BLaER1 treated with 17β-estradiol and CSF1 and Interleukin-3, amounts not matched to agents 10 nM and 100 nM (cell line): ENCODE measurements around the gene BICDL1.

Source experiments
- H3K27ac ChIP-seq, 11 experiments: shearing (Covaris generic); formaldehyde crosslinking; 2 replicates each; pipeline ENCODE4 v1.8.1; 2022
- H3K27me3 ChIP-seq, 11 experiments: shearing (Covaris generic); formaldehyde crosslinking; 2 replicates each; pipeline ENCODE4 v1.8.1; 2022
- H3K36me3 ChIP-seq, 11 experiments: shearing (Covaris generic); formaldehyde crosslinking; 2 replicates each; pipeline ENCODE4 v1.8.1; 2022
- H3K4me1 ChIP-seq, 10 experiments: shearing (Covaris generic); formaldehyde crosslinking; 2 replicates each; pipeline ENCODE4 v1.8.1; 2022
- H3K4me2 ChIP-seq, 11 experiments: shearing (Covaris generic); formaldehyde crosslinking; 2 replicates each; pipeline ENCODE4 v1.8.1; 2022
- H3K4me3 ChIP-seq, 10 experiments: shearing (Covaris generic); formaldehyde crosslinking; 2 replicates each; pipeline ENCODE4 v1.8.1; 2022
- H3K9ac ChIP-seq, 11 experiments: shearing (Covaris generic); formaldehyde crosslinking; 2 replicates each; pipeline ENCODE4 v1.8.1; 2022
- H3K9me3 ChIP-seq, 11 experiments: shearing (Covaris generic); formaldehyde crosslinking; replicated peaks in 1 of 11; 2 replicates each; pipeline ENCODE4 v1.8.1; 2022
- H4K20me1 ChIP-seq, 11 experiments: shearing (Covaris generic); formaldehyde crosslinking; 2 replicates each; pipeline ENCODE4 v1.8.1; 2022
- Cebpa-rat ChIP-seq, 11 experiments: shearing (Covaris generic); IDR thresholded peaks; 2 replicates each; pipeline ENCODE4 v1.8.1; 2022

BICDL1 gene

GRCh38 chr12:119994892-119995658 is 6.0 kb downstream of the BICDL1 start:
- H3K27me3 ChIP-seq: peaks cover 6 to 14% (median 11%) of the 10 kb centered on the region in 11 experiments; a peak in 20 of 22 replicates
- no peaks in the 10 kb centered on the region for H3K9me3 ChIP-seq
- H3K9ac ChIP-seq: no peak overlapping the region
- H3K4me1 ChIP-seq: peaks cover 6 to 13% (median 10%) of the 10 kb centered on the region in 10 experiments
- no peak overlapping the region for H3K27ac ChIP-seq
- no peak overlapping the region for H3K4me2 ChIP-seq
- no peak overlapping the region for H3K4me3 ChIP-seq
- H3K36me3 ChIP-seq: peaks cover 0 to 7% (median 0%) of the 10 kb centered on the region in 11 experiments; a peak in 1 of 22 replicates
- H4K20me1 ChIP-seq: peaks cover 0 to 20% (median 10%) of the 10 kb centered on the region in 11 experiments; a peak in 16 of 22 replicates
- no peak for TF ChIP-seq Cebpa-rat (IDR thresholded peaks at IDR 0.05)

GRCh38 chr12:119996417-119996816 is 7.4 kb downstream of the BICDL1 start:
- H3K9ac ChIP-seq: no peak overlapping the region
- no peak for TF ChIP-seq Cebpa-rat (IDR thresholded peaks at IDR 0.05)
- no peaks in the 10 kb centered on the region for H3K4me1 ChIP-seq
- no peaks in the 10 kb centered on the region for H3K9me3 ChIP-seq
- no peak overlapping the region for H3K4me3 ChIP-seq
- peaks cover 0 to 6% (median 0%) of the 10 kb centered on the region in 11 experiments; a peak in 3 of 22 replicates for H4K20me1 ChIP-seq
- peaks cover 0 to under 1% (median 0%) of the 10 kb centered on the region in 11 experiments; a peak in 1 of 22 replicates for H3K27me3 ChIP-seq
- H3K36me3 ChIP-seq: peaks cover 0 to 7% (median 0%) of the 10 kb centered on the region in 11 experiments; a peak in 1 of 22 replicates
- no peak overlapping the region for H3K4me2 ChIP-seq
- H3K27ac ChIP-seq: no peak overlapping the region

DNA sequence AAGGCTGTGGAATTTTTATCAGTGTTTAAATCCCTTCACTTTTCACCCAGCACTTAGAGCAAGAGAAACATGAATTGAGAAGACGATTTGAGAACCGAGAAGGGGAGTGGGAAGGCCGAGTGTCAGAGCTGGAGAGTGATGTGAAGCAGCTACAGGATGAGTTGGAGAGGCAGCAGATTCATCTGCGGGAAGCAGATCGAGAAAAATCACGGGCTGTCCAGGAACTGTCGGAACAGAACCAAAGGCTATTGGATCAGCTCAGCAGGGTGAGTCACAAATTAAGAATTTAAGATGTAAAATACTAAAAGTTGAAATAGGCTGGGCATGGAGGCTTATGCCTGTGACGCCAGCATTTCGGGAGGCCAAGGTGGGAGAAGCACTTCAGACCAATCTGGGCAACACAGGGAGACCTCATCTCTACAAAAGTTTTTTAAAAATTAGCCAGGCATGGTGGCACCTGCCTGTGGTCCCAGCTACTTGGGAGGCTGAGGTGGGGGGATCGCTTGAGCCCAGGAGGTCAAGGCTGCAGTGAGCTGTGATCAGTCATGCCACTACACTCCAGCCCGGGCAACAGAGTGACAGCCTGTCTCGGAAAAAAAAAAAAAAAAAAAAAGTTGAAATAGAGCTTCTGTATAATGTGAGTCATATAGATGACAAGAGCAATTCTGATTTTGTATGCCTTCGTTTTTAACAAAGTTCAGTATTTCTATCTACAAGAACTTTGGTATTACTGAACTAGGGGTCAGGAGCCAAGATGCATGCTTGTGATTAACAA is 9.6 kb downstream of the BICDL1 start:
- TF ChIP-seq Cebpa-rat (IDR thresholded peaks at IDR 0.05): no peak
- Histone ChIP-seq H3K36me3 (peaks cover 0 to 7% (median 0%) of the 10 kb centered on the region in 11 experiments; a peak in 1 of 22 replicates), H3K9me3 (no peaks in the 10 kb centered on the region), H3K4me1 (no peaks in the 10 kb centered on the region), H3K4me3 (no peak overlapping the region), H3K9ac (no peak overlapping the region), H3K27ac (no peak overlapping the region), H3K27me3 (no peaks in the 10 kb centered on the region), H4K20me1 (no peaks in the 10 kb centered on the region), H3K4me2 (no peak overlapping the region)

DNA sequence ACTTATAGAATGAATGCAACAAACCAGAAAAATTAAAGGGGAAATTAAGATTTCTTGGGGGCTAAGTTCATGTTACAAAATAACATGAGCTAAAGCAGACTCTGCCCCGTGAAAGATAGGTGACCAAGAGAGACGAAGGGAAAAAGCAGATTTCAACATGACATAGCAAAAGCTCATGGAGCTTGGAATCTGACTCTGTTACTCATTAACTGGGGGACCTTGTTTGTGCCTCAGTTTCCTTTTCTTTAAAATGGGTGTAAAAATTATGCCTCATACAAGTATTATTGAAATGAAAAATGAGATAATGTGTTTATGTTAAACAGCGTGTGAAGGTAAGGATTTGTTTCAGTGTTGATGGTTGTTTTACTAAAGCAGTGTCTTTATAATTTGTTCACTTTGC is 11.5 kb downstream of the BICDL1 start:
- no peak for TF ChIP-seq Cebpa-rat (IDR thresholded peaks at IDR 0.05)
- Histone ChIP-seq H3K27me3 (no peaks in the 10 kb centered on the region), H3K36me3 (peaks cover 0 to 7% (median 0%) of the 10 kb centered on the region in 11 experiments; a peak in 1 of 22 replicates), H3K27ac (no peak overlapping the region), H3K9ac (no peak overlapping the region), H3K4me2 (no peak overlapping the region), H4K20me1 (no peaks in the 10 kb centered on the region), H3K9me3 (no peaks in the 10 kb centered on the region), H3K4me3 (no peak overlapping the region), H3K4me1 (no peaks in the 10 kb centered on the region)

- Histone ChIP-seq H3K4me1 (peaks cover 0 to 7% (median 0%) of the 10 kb centered on the region in 10 experiments; a peak in 2 of 20 replicates), H3K27ac (no peak overlapping the region), H3K4me3 (no peak overlapping the region), H3K9ac (no peak overlapping the region), H4K20me1 (no peaks in the 10 kb centered on the region), H3K27me3 (no peaks in the 10 kb centered on the region), H3K36me3 (no peaks in the 10 kb centered on the region; a peak in 1 of 22 replicates), H3K9me3 (no peaks in the 10 kb centered on the region), H3K4me2 (no peak overlapping the region)
- no peak for TF ChIP-seq Cebpa-rat (IDR thresholded peaks at IDR 0.05)
These were observed 17.4 kb downstream of the BICDL1 start for GRCh38 chr12:120006258-120006975.

DNA sequence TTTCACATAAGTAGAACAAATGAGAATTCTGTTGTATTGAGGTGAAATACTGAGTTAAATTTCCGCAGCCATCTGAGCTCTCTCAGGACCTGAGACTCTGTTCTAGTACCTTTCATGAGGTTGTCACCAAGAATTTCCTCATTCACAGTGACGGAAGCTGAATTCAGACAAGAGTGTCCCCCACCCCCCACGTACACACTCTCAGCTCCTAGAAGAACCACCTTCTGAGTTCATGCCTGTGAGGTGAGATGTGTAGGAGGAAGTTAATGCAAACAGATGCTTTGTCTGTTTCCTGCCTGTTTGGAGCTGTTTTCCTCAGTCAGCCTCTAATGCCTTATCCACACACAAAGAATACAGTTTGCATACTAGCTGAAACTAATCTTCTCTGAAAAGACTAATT is 18.2 kb downstream of the BICDL1 start:
- H3K9ac ChIP-seq: no peak overlapping the region
- TF ChIP-seq Cebpa-rat (IDR thresholded peaks at IDR 0.05): no peak
- H3K27ac ChIP-seq: no peak overlapping the region
- H3K9me3 ChIP-seq: no peaks in the 10 kb centered on the region
- no peaks in the 10 kb centered on the region for H3K27me3 ChIP-seq
- H3K4me1 ChIP-seq: peaks cover 0 to 7% (median 0%) of the 10 kb centered on the region in 10 experiments; a peak in 2 of 20 replicates
- H4K20me1 ChIP-seq: no peaks in the 10 kb centered on the region
- no peak overlapping the region for H3K4me2 ChIP-seq
- no peak overlapping the region for H3K4me3 ChIP-seq
- H3K36me3 ChIP-seq: no peaks in the 10 kb centered on the region

DNA sequence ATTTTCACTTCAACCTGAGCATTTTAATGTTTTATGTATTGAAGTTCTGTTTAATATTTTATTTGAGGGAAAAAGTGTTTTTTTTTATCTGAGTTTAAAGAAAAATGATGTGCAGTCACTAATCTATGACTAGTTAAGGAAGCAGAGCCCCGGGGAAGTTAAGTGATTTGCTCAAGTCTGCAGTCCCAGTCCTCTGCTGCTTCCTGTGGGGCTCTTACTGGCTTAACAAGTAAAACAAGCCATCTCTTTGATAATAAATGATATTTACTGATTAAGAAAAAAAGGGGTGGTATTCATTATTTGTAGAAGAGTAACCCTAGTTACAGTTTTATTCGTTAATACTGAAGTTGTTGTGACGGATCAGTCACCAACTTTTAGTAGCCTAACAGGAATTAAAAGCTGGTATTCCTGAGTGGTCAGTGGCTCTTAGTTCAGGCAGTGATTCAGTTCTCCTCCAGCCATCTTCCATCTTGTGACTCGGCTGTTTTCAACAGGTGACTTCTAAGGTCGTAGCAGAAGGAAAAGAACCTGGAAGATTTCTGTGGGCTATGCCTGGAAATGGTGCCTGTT is 21.7 kb downstream of the BICDL1 start:
- Histone ChIP-seq H4K20me1 (no peaks in the 10 kb centered on the region), H3K4me1 (peaks cover 0 to 7% (median 0%) of the 10 kb centered on the region in 10 experiments; a peak in 2 of 20 replicates), H3K27me3 (no peaks in the 10 kb centered on the region), H3K9me3 (no peaks in the 10 kb centered on the region), H3K4me2 (no peak overlapping the region), H3K4me3 (no peak overlapping the region), H3K27ac (no peak overlapping the region), H3K9ac (no peak overlapping the region), H3K36me3 (no peaks in the 10 kb centered on the region)
- no peak for TF ChIP-seq Cebpa-rat (IDR thresholded peaks at IDR 0.05)

- H3K4me3 ChIP-seq: no peak overlapping the region
- TF ChIP-seq Cebpa-rat (IDR thresholded peaks at IDR 0.05): no peak
- no peak overlapping the region for H3K4me2 ChIP-seq
These were observed 23.1 kb downstream of the BICDL1 start for GRCh38 chr12:120012067-120012621.

More at GRCh38 chr12:120012067-120012621, 23.1 kb downstream of the BICDL1 start:
- Histone ChIP-seq H4K20me1 (no peaks in the 10 kb centered on the region), H3K4me1 (peaks cover 0 to 11% (median 0%) of the 10 kb centered on the region in 10 experiments; a peak in 3 of 20 replicates), H3K27ac (no peak overlapping the region), H3K9ac (no peak overlapping the region), H3K9me3 (no peaks in the 10 kb centered on the region; a peak in 1 of 22 replicates), H3K36me3 (no peaks in the 10 kb centered on the region), H3K27me3 (no peaks in the 10 kb centered on the region)
